Mesendoderm (in vitro differentiated cells): ENCODE results near the gene RHBDL2.
"Not testable (repeated sequence)": the region's sequence is repeated elsewhere in the genome, so short reads cannot be mapped to it uniquely, and the experiment has no call there.

Experiments used
- DNase-seq: peaks from one replicate; pipeline ENCODE4 v3.0.0; 2013
- H2AK5ac ChIP-seq: 2 replicates; pipeline ENCODE4 v1.6.1; 2013; ENCODE audit warnings: low read length, inconsistent platforms
- H2BK120ac ChIP-seq: 2 replicates; pipeline ENCODE4 v1.6.1; 2013; ENCODE audit warnings: low read depth, mild to moderate bottlenecking, low read length, moderate library complexity, mixed read lengths
- H2BK15ac ChIP-seq: replicated peaks from 2 replicates; pipeline ENCODE4 v1.6.1; 2013; ENCODE audit warnings: low read depth, mild to moderate bottlenecking, moderate library complexity
- H2BK5ac ChIP-seq: 2 replicates; pipeline ENCODE4 v1.6.1; 2013; ENCODE audit warnings: low read length, inconsistent platforms
- H3K18ac ChIP-seq: 2 replicates; pipeline ENCODE4 v1.6.1; 2013; ENCODE audit warnings: mild to moderate bottlenecking, low read length, mixed read lengths
- H3K23ac ChIP-seq: one replicate; pipeline ENCODE4 v1.6.1; 2013; ENCODE audit warnings: low read length
- H3K27ac ChIP-seq: 2 replicates; pipeline ENCODE4 v1.5.1; 2013; ENCODE audit warnings: low read depth, mild to moderate bottlenecking, inconsistent platforms, low read length, moderate library complexity
- H3K27me3 ChIP-seq: 2 replicates; pipeline ENCODE4 v1.6.1; 2013; ENCODE audit warnings: low read length, control low read depth, mild to moderate bottlenecking, inconsistent platforms; ENCODE audit not compliant: insufficient read depth, poor library complexity
- H3K36me3 ChIP-seq: 2 replicates; pipeline ENCODE4 v1.6.1; 2013; ENCODE audit warnings: low read length, inconsistent platforms; ENCODE audit not compliant: control insufficient read depth, insufficient read depth
- H3K4ac ChIP-seq: one replicate; pipeline ENCODE4 v1.6.1; 2013; ENCODE audit warnings: low read depth, mild to moderate bottlenecking, low read length, moderate library complexity
- H3K4me1 ChIP-seq: 2 replicates; pipeline ENCODE4 v1.6.1; 2013; ENCODE audit warnings: low read depth, low read length, inconsistent platforms; ENCODE audit not compliant: control insufficient read depth
- H3K4me2 ChIP-seq: 2 replicates; pipeline ENCODE4 v1.6.1; 2013; ENCODE audit warnings: low read length
- H3K4me3 ChIP-seq: 2 replicates; pipeline ENCODE4 v1.5.1; 2013; ENCODE audit warnings: mild to moderate bottlenecking, low read length
- H3K56ac ChIP-seq: one replicate; pipeline ENCODE4 v1.6.1; 2013; ENCODE audit warnings: low read length
- H3K79me1 ChIP-seq: 2 replicates; pipeline ENCODE4 v1.6.1; 2013; ENCODE audit warnings: low read length, inconsistent platforms
- H3K79me2 ChIP-seq: 2 replicates; pipeline ENCODE4 v1.6.1; 2013; ENCODE audit warnings: mild to moderate bottlenecking, low read length; ENCODE audit not compliant: control insufficient read depth, insufficient read depth
- H3K9ac ChIP-seq: 2 replicates; pipeline ENCODE4 v1.6.1; 2013; ENCODE audit warnings: low read length, inconsistent platforms
- H4K5ac ChIP-seq: one replicate; pipeline ENCODE4 v1.6.1; 2013; ENCODE audit warnings: low read length
- H4K8ac ChIP-seq: one replicate; pipeline ENCODE4 v1.6.1; 2013; ENCODE audit warnings: low read depth, mild to moderate bottlenecking, control low read depth, low read length, moderate library complexity
- WGBS: extraction: QIAGEN DNeasy Blood & Tissue Kit; methylation state at CpG from one replicate; pipeline ENCODE4 v1.1.7; 2013; ENCODE audit warnings: low lambda C conversion rate, missing lambda C conversion rate; ENCODE audit not compliant: insufficient coverage; ENCODE audit errors: extremely low coverage; 5-methylcytosine and 5-hydroxymethylcytosine counted together

RHBDL2 gene

DNA sequence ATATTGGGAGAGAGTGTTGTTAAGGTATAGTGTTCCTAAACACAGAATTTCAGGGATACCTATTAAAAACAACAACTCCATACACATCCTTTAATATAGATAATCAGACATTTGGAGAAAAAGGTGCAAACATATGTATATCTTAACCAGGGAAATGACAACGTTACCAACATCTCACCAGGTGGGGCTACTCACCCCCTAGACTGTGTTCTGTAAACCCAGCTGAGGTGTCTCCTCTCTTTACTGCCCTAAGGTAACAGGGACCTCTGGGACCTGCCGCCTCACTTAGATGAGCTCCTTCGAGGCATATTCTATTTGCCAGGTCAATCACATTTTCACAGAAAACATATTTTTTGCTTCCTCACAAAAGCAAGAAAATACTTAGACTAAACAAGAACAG lies 95.4 kb downstream of the RHBDL2 start:
- Histone ChIP-seq H3K79me1 (no peaks in the 10 kb centered on the region), H2BK120ac (no peak overlapping the region), H3K4me1 (no peaks in the 10 kb centered on the region), H3K36me3 (peaks cover under 1% of the 10 kb centered on the region), H4K5ac (no peak overlapping the region), H3K23ac (no peak overlapping the region), H2AK5ac (no peak overlapping the region), H3K4me2 (no peak overlapping the region), H3K9ac (no peak overlapping the region), H2BK5ac (no peak overlapping the region), H3K56ac (no peak overlapping the region), H2BK15ac (no peak overlapping the region), H3K4me3 (no peak overlapping the region), H3K4ac (no peak overlapping the region), H3K18ac (no peak overlapping the region), H4K8ac (no peak overlapping the region), H3K27me3 (no peaks in the 10 kb centered on the region), H3K27ac (no peak overlapping the region), H3K79me2 (no peaks in the 10 kb centered on the region)
- DNase-seq, result no peak
- WGBS, result no CpG with 5 or more reads among the region's 3 CpGs

DNA sequence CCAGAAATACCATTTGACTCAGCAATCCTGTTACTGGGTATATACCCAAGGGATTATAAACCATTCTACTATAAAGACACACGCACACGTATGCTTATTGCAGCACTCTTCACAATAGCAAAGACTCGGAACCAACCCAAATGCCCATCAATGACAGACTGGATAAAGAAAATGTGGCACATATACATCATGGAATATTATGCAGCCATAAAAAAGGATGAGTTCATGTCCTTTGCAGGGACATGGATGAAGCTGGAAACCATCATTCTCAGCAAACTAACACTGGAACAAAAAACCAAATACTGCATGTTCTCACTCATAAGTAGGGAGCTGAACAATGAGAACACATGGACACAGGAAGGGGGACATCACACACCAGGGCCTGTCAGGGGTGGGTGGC lies 96.5 kb downstream of the RHBDL2 start:
- no CpG with 5 or more reads among the region's 3 CpGs for WGBS
- H3K4me1 ChIP-seq, H3K4me3 ChIP-seq, H3K9ac ChIP-seq, H3K4me2 ChIP-seq, H4K8ac ChIP-seq, H4K5ac ChIP-seq, H3K23ac ChIP-seq, H3K79me2 ChIP-seq, H3K18ac ChIP-seq, H2BK120ac ChIP-seq, H3K27me3 ChIP-seq, H3K79me1 ChIP-seq, H3K36me3 ChIP-seq, H3K27ac ChIP-seq, H2AK5ac ChIP-seq, DNase-seq, H2BK15ac ChIP-seq, H2BK5ac ChIP-seq, H3K4ac ChIP-seq, H3K56ac ChIP-seq: not testable (repeated sequence)

DNA sequence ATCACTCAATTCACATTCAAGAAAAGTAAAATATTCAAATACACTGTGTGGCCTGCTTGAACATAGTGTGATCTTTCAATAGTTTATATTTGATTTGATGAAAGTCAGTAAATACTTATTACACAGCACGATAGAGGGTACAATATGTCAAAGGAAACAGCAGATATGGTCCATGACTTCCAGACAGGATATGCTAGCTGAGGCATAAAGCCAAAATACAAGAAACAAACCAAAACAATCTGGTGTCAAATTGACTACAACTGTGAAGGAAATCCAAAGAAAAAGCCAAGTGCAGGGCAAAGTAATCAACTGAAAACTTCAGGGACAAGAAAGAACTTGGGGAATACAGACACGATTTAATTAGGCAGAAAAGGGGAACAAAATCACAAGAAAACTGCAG lies 101.3 kb downstream of the RHBDL2 start:
- no CpG with 5 or more reads among the region's 2 CpGs for WGBS
- no peaks in the 10 kb centered on the region for H3K27me3 ChIP-seq
- H2BK15ac ChIP-seq, result no peak overlapping the region
- no peak overlapping the region for H3K56ac ChIP-seq
- no peak overlapping the region for H2AK5ac ChIP-seq
- no peak overlapping the region for H3K18ac ChIP-seq
- no peak overlapping the region for H4K5ac ChIP-seq
- no peak overlapping the region for H2BK120ac ChIP-seq
- no peaks in the 10 kb centered on the region for H3K79me1 ChIP-seq
- no peak overlapping the region for H3K27ac ChIP-seq
- no peak overlapping the region for H3K4me3 ChIP-seq
- no peak overlapping the region for H4K8ac ChIP-seq
- H3K4me1 ChIP-seq, result no peaks in the 10 kb centered on the region
- H3K36me3 ChIP-seq, result peaks cover 4% of the 10 kb centered on the region
- no peaks in the 10 kb centered on the region for H3K79me2 ChIP-seq
- no peak overlapping the region for H3K23ac ChIP-seq
- H3K9ac ChIP-seq, result no peak overlapping the region
- no peak overlapping the region for H3K4me2 ChIP-seq
- H2BK5ac ChIP-seq, result no peak overlapping the region
- no peak overlapping the region for H3K4ac ChIP-seq
- DNase-seq, result no peak

DNA sequence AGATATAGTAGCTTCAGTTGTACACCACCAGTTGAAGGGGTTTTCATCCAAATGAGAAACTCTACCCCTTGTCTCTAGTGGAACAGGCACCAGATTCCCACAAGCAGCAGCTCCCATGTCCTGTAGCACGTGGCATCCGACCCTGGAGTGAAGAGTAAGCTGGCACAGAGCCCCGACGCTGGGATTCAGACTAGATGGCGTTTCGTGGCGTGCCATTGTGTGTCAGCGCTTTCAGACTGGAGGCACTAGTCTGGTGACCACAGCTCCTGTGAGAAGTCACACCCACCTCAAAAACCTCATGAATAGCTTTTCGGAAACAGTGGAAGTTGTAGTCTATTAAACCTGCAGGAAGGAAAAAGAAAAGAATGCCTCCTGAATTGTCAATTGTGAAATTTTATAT lies 102.3 kb downstream of the RHBDL2 start:
- H4K5ac ChIP-seq, result no peak overlapping the region
- H4K8ac ChIP-seq, result no peak overlapping the region
- H2BK120ac ChIP-seq, result no peak overlapping the region
- H3K4ac ChIP-seq, result no peak overlapping the region
- H2BK15ac ChIP-seq, result no peak overlapping the region
- H3K9ac ChIP-seq, result no peak overlapping the region
- H3K27ac ChIP-seq, result no peak overlapping the region
- H3K4me1 ChIP-seq, result no peaks in the 10 kb centered on the region
- no peak overlapping the region for H2AK5ac ChIP-seq
- DNase-seq, result no peak
- H3K18ac ChIP-seq, result no peak overlapping the region
- H3K36me3 ChIP-seq, result peaks cover 4% of the 10 kb centered on the region
- no peak overlapping the region for H3K4me2 ChIP-seq
- H3K56ac ChIP-seq, result no peak overlapping the region
- no peak overlapping the region for H3K23ac ChIP-seq
- no peaks in the 10 kb centered on the region for H3K79me1 ChIP-seq
- no CpG with 5 or more reads among the region's 9 CpGs for WGBS
- H3K4me3 ChIP-seq, result no peak overlapping the region
- H3K79me2 ChIP-seq, result no peaks in the 10 kb centered on the region
- H3K27me3 ChIP-seq, result no peaks in the 10 kb centered on the region
- no peak overlapping the region for H2BK5ac ChIP-seq

DNA sequence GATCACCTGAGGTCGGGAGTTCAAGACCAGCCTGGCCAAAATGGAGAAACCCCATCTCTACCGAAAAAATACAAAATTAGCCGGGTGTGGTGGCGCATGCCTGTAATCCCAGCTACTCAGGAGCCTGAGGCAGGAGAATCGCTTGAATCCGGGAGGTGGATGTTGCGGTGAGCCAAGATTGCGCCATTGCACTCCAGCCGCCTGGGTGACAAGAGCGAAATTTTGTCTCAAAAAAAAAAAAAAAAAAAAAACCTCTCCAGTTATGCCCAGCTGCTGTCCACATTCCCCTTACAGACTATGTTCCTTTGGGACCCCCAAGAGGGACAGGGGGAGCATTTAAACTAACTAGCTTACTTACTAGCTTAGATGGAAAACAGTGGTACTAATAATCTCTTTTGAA lies 105.3 kb downstream of the RHBDL2 start:
- not testable (repeated sequence) for H3K23ac ChIP-seq, H3K27ac ChIP-seq, H3K27me3 ChIP-seq, H3K36me3 ChIP-seq, H3K9ac ChIP-seq, H3K4me1 ChIP-seq, H2BK15ac ChIP-seq, H2BK5ac ChIP-seq, H3K4ac ChIP-seq, H3K79me1 ChIP-seq, H3K4me3 ChIP-seq, H3K56ac ChIP-seq, H2AK5ac ChIP-seq, H3K79me2 ChIP-seq, H2BK120ac ChIP-seq, DNase-seq, H4K5ac ChIP-seq, H3K18ac ChIP-seq, H4K8ac ChIP-seq, H3K4me2 ChIP-seq
- no CpG with 5 or more reads among the region's 10 CpGs for WGBS
